ENCODE data around the gene RAB26.

Gene RAB26

GRCh38 chr16:2143878-2144485, 4.4 kb upstream of the RAB26 start (continued):
- no peak for TF ChIP-seq POU6F1 (CRISPR knock-in tag; IDR thresholded peaks at IDR 0.05; ENCODE audit: borderline replicate concordance, low read depth)
- no peak for TF ChIP-seq BACH2 (CRISPR knock-in tag; IDR thresholded peaks at IDR 0.05; ENCODE audit: borderline replicate concordance)
- no peak for TF ChIP-seq ZNF70 (CRISPR knock-in tag; IDR thresholded peaks at IDR 0.05)
- TF ChIP-seq ARNTL (CRISPR knock-in tag; IDR thresholded peaks at IDR 0.05; ENCODE audit: borderline replicate concordance, low read depth), result no peak

GRCh38 chr16:2145843-2146242, 2.6 kb upstream of the RAB26 start:
- TF ChIP-seq POU6F1 (CRISPR knock-in tag; IDR thresholded peaks at IDR 0.05; ENCODE audit: borderline replicate concordance, low read depth), result no peak
- peak; percentile 80 for TF ChIP-seq ZFP3 (CRISPR knock-in tag; IDR thresholded peaks at IDR 0.05)
- ATAC-seq, result no peak

GRCh38 chr16:2147378-2147777, 1.0 kb upstream of the RAB26 start:
- TF ChIP-seq POU6F1 (CRISPR knock-in tag; IDR thresholded peaks at IDR 0.05; ENCODE audit: borderline replicate concordance, low read depth) (no peak), ARNTL (CRISPR knock-in tag; IDR thresholded peaks at IDR 0.05; ENCODE audit: borderline replicate concordance, low read depth) (no peak), ZFP30 (CRISPR knock-in tag; IDR thresholded peaks at IDR 0.05) (no peak), SNAI2 (CRISPR knock-in tag; IDR thresholded peaks at IDR 0.05) (no peak), CSDC2 (CRISPR knock-in tag; IDR thresholded peaks at IDR 0.05) (no peak), CSRNP3 (CRISPR knock-in tag; IDR thresholded peaks at IDR 0.05) (no peak), ZNF8 (CRISPR knock-in tag; IDR thresholded peaks at IDR 0.05) (no peak), TOX (CRISPR knock-in tag; IDR thresholded peaks at IDR 0.05; ENCODE audit: borderline replicate concordance) (no peak), ZC3H10 (CRISPR knock-in tag; IDR thresholded peaks at IDR 0.05) (no peak), CREB5 (CRISPR knock-in tag; IDR thresholded peaks at IDR 0.05; ENCODE audit: low read depth) (no peak), ESRRG (CRISPR knock-in tag; IDR thresholded peaks at IDR 0.05) (no peak), PPARA (CRISPR knock-in tag; IDR thresholded peaks at IDR 0.05; ENCODE audit: borderline replicate concordance) (no peak), RARB (CRISPR knock-in tag; IDR thresholded peaks at IDR 0.05) (no peak), TCF4 (CRISPR knock-in tag; IDR thresholded peaks at IDR 0.05; ENCODE audit: borderline replicate concordance) (no peak)
- no peak for ATAC-seq

- peak; percentile 4 for ATAC-seq
- no peak for TF ChIP-seq ZFP3 (CRISPR knock-in tag; IDR thresholded peaks at IDR 0.05)
- TF ChIP-seq PATZ1 (CRISPR knock-in tag; IDR thresholded peaks at IDR 0.05; ENCODE audit: borderline replicate concordance), result 0 out of 2 replicates have a peak, but pooled peaks have one; percentile 22
Observed at GRCh38 chr16:2148714-2149629, 547 bp downstream of the RAB26 start.

Measured in SK-N-SH treated with all-trans-retinoic acid at 6 μM for 48 hours (cell line).